GM23248 (cell line): ENCODE data around the gene FLT3. TPM values are rescaled to one million over a fixed set of nuclear protein-coding genes. Genes with fewer than 3 reads are reported as not detected.

Experiments used
- DNase-seq: peaks from one replicate; pipeline ENCODE4 v3.0.0-alpha.2; 2015
- H2AFZ ChIP-seq: fragments of 200-600 bp; sonication (generic); 2 replicates; pipeline ENCODE4 v1.6.1; 2016; ENCODE audit warnings: antibody characterized with exemption
- H3F3A ChIP-seq: fragments of 200-600 bp; sonication (generic); 2 replicates; pipeline ENCODE4 v1.6.1; 2016; ENCODE audit warnings: mild to moderate bottlenecking, antibody characterized with exemption, mixed run types; ENCODE audit not compliant: insufficient read depth
- H3K27ac ChIP-seq: fragments of 200-600 bp; sonication (generic); 2 replicates; pipeline ENCODE4 v1.5.1; 2016; ENCODE audit warnings: mild to moderate bottlenecking
- H3K27me3 ChIP-seq: fragments of 200-600 bp; sonication (generic); replicated peaks from 2 replicates; pipeline ENCODE4 v1.6.1; 2016; ENCODE audit warnings: mild to moderate bottlenecking; ENCODE audit not compliant: insufficient read depth
- H3K36me3 ChIP-seq: fragments of 200-600 bp; sonication (generic); 2 replicates; pipeline ENCODE4 v1.6.1; 2016; ENCODE audit warnings: low read depth, mild to moderate bottlenecking
- H3K4me1 ChIP-seq: fragments of 200-600 bp; sonication (generic); 2 replicates; pipeline ENCODE4 v1.6.1; 2016; ENCODE audit warnings: mild to moderate bottlenecking; ENCODE audit not compliant: insufficient read depth
- H3K4me2 ChIP-seq: fragments of 200-600 bp; sonication (generic); one replicate; pipeline ENCODE4 v1.6.1; 2016; ENCODE audit warnings: mild to moderate bottlenecking; ENCODE audit not compliant: unreplicated experiment
- H3K4me3 ChIP-seq: fragments of 200-600 bp; sonication (generic); 2 replicates; pipeline ENCODE4 v1.5.1; 2016; ENCODE audit warnings: mild to moderate bottlenecking
- H3K79me2 ChIP-seq: fragments of 200-600 bp; sonication (generic); 2 replicates; pipeline ENCODE4 v1.6.1; 2016; ENCODE audit warnings: mild to moderate bottlenecking; ENCODE audit not compliant: insufficient read depth
- H3K9ac ChIP-seq: fragments of 200-600 bp; sonication (generic); 2 replicates; pipeline ENCODE4 v1.6.1; 2016; ENCODE audit warnings: mild to moderate bottlenecking
- H3K9me2 ChIP-seq: fragments of 200-600 bp; sonication (generic); 2 replicates; pipeline ENCODE4 v1.6.1; 2016; ENCODE audit warnings: mixed run types, mild to moderate bottlenecking, moderate library complexity; ENCODE audit not compliant: insufficient read depth
- H3K9me3 ChIP-seq: fragments of 200-600 bp; sonication (generic); one replicate; pipeline ENCODE4 v1.6.1; 2017; ENCODE audit warnings: low read depth
- H4K20me1 ChIP-seq: fragments of 200-600 bp; sonication (generic); 2 replicates; pipeline ENCODE4 v1.6.0; 2016; ENCODE audit not compliant: insufficient read depth
- EZH2 ChIP-seq: fragments of 200-600 bp; sonication (generic); IDR thresholded peaks from 2 replicates; pipeline ENCODE4 v1.6.1; 2018; ENCODE audit warnings: antibody characterized with exemption, mild to moderate bottlenecking; ENCODE audit not compliant: insufficient read depth, poor library complexity, severe bottlenecking
- EZH2phosphoT487 ChIP-seq: fragments of 200-600 bp; sonication (generic); IDR thresholded peaks from 2 replicates; pipeline ENCODE4 v1.6.1; 2018; ENCODE audit warnings: antibody characterized with exemption, moderate library complexity, mild to moderate bottlenecking, low read depth; ENCODE audit not compliant: insufficient read depth
- WGBS, 2 experiments: methylation state at CpG; one replicate each; pipeline ENCODE4 v1.1.6; 2015 to 2017; ENCODE audit warnings: low lambda C conversion rate in 2 of 2, low coverage in 1 of 2; ENCODE audit errors: missing lambda C conversion rate in 2 of 2; 5-methylcytosine and 5-hydroxymethylcytosine counted together
- in situ Hi-C: fragments of 300-500 bp; cut with MboI; formaldehyde crosslinking; loops from 2 replicates; pipeline ENCODE4 v1.15.0; 2020
- polyA plus RNA-seq: library from polyadenylated mRNA; unstranded; fragments of >200 nt; fragmentation: Nextera tagmentation; extraction: Ambion mirVana; gene quantifications from 2 replicates; pipeline ENCODE4 v1.2.1, GENCODE V29; 2016
- total RNA-seq: library from RNA; depleted of rRNA; stranded (reverse); fragments of >200 nt; shearing (Covaris generic); gene quantifications from 2 replicates; pipeline ENCODE4 v1.2.3, GENCODE V29; 2014

FLT3 gene
- total and polyA plus RNA-seq, 2 experiments from 2014 or later, result not detected

- 71 to 72% methylated on average over 20 of the region's 20 CpGs for WGBS, 2 experiments
- Histone ChIP-seq H3K4me2 (no peak overlapping the region), H3K36me3 (no peaks in the 10 kb centered on the region), H4K20me1 (no peaks in the 10 kb centered on the region), H2AFZ (no peak overlapping the region), H3K9ac (no peak overlapping the region), H3F3A (peaks cover 7% of the 10 kb centered on the region; the same call in 1 of the 2 replicates), H3K27me3 (no peaks in the 10 kb centered on the region; the same call in 1 of the 2 replicates), H3K9me2 (no peaks in the 10 kb centered on the region), H3K9me3 (no peaks in the 10 kb centered on the region), H3K4me3 (no peak overlapping the region), H3K79me2 (no peaks in the 10 kb centered on the region), H3K4me1 (no peaks in the 10 kb centered on the region), H3K27ac (no peak overlapping the region)
- DNase-seq, result no peak
- in situ Hi-C loops, result no loop called here
- no peak for TF ChIP-seq EZH2phosphoT487
- TF ChIP-seq EZH2, result no peak
Observed at GRCh38 chr13:28001837-28002473, 98.4 kb downstream of the FLT3 start.

GRCh38 chr13:28001049-28001448, 99.3 kb downstream of the FLT3 start:
- no peak for TF ChIP-seq EZH2
- no peak for TF ChIP-seq EZH2phosphoT487
- Histone ChIP-seq H3K9me3 (no peaks in the 10 kb centered on the region), H3K27ac (no peak overlapping the region), H3K4me3 (no peak overlapping the region), H3F3A (peaks cover 7% of the 10 kb centered on the region; the same call in 1 of the 2 replicates), H3K9ac (no peak overlapping the region), H3K4me2 (no peak overlapping the region), H2AFZ (no peak overlapping the region), H3K79me2 (no peaks in the 10 kb centered on the region), H3K27me3 (no peaks in the 10 kb centered on the region; the same call in 1 of the 2 replicates), H3K9me2 (no peaks in the 10 kb centered on the region), H3K4me1 (no peaks in the 10 kb centered on the region), H4K20me1 (no peaks in the 10 kb centered on the region), H3K36me3 (no peaks in the 10 kb centered on the region)
- in situ Hi-C loops, result no loop called here
- DNase-seq, result no peak
- WGBS, 2 experiments, result 32 to 36% methylated on average over 11 of the region's 11 CpGs

GRCh38 chr13:28000567-28000966, 99.8 kb downstream of the FLT3 start:
- H3K9me2 ChIP-seq, result no peaks in the 10 kb centered on the region
- no peaks in the 10 kb centered on the region for H3K36me3 ChIP-seq
- WGBS, 2 experiments, result 5 to 13% methylated on average over 5 of the region's 5 CpGs
- H3K4me1 ChIP-seq, result no peaks in the 10 kb centered on the region
- no peaks in the 10 kb centered on the region for H3K79me2 ChIP-seq
- TF ChIP-seq EZH2phosphoT487 (no peak), EZH2 (no peak)
- no peaks in the 10 kb centered on the region for H4K20me1 ChIP-seq
- no peak overlapping the region for H3K27ac ChIP-seq
- in situ Hi-C loops, result no loop called here
- no peaks in the 10 kb centered on the region; the same call in 1 of the 2 replicates for H3K27me3 ChIP-seq
- no peak overlapping the region for H2AFZ ChIP-seq
- H3K4me3 ChIP-seq, result no peak overlapping the region
- no peaks in the 10 kb centered on the region for H3K9me3 ChIP-seq
- H3K9ac ChIP-seq, result no peak overlapping the region
- H3F3A ChIP-seq, result peaks cover 7% of the 10 kb centered on the region; the same call in 1 of the 2 replicates
- H3K4me2 ChIP-seq, result no peak overlapping the region
- no peak for DNase-seq

GRCh38 chr13:27997904-27998522, 102.4 kb downstream of the FLT3 start:
- Histone ChIP-seq H3K4me2 (no peak overlapping the region), H3K9me2 (no peaks in the 10 kb centered on the region), H3K27me3 (peaks cover 13% of the 10 kb centered on the region), H3K4me3 (no peak overlapping the region), H3K4me1 (no peaks in the 10 kb centered on the region), H3K9ac (no peak overlapping the region), H3K9me3 (no peaks in the 10 kb centered on the region), H4K20me1 (no peaks in the 10 kb centered on the region), H3K79me2 (no peaks in the 10 kb centered on the region), H2AFZ (peak overlapping the region; percentile 72), H3F3A (peaks cover 7% of the 10 kb centered on the region; the same call in 1 of the 2 replicates), H3K36me3 (no peaks in the 10 kb centered on the region), H3K27ac (no peak overlapping the region)
- in situ Hi-C loops, result loop anchor here (25.0 kb wide), 1 partner anchor 1011 kb away; no protein-coding TSS in a partner anchor
- WGBS, 2 experiments, result 10 to 15% methylated on average over 7 of the region's 7 CpGs
- no peak for TF ChIP-seq EZH2phosphoT487
- TF ChIP-seq EZH2, result no peak
- peak; percentile 71 for DNase-seq
